ENCODE data around the gene GRM1.

DNA sequence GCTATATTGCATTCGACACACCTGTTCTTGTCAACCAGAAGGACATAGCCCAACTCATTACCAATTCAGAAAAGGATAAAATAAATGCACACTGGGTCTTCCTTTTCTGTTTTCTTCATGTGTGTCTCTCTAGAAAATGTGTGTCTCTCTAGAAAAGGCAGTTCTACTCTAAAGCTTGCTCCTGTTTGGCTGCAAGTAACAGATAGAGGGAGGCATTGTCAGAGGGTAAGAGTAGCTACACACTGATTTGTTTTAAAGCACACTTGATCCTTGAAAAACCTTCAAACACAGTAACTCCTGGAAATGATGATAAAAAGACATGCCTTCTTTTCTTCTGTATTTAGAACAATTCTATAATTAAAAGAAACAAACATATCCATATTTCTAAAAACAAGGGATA is 21.3 kb downstream of the GRM1 start:
- TF ChIP-seq, protein P1, sequence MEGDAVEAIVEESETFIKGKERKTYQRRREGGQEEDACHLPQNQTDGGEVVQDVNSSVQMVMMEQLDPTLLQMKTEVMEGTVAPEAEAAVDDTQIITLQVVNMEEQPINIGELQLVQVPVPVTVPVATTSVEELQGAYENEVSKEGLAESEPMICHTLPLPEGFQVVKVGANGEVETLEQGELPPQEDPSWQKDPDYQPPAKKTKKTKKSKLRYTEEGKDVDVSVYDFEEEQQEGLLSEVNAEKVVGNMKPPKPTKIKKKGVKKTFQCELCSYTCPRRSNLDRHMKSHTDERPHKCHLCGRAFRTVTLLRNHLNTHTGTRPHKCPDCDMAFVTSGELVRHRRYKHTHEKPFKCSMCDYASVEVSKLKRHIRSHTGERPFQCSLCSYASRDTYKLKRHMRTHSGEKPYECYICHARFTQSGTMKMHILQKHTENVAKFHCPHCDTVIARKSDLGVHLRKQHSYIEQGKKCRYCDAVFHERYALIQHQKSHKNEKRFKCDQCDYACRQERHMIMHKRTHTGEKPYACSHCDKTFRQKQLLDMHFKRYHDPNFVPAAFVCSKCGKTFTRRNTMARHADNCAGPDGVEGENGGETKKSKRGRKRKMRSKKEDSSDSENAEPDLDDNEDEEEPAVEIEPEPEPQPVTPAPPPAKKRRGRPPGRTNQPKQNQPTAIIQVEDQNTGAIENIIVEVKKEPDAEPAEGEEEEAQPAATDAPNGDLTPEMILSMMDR (conservative IDR thresholded peaks at IDR 0.05 in 1 of 2, IDR thresholded peaks at IDR 0.05 in 1 of 2; ENCODE audit: low read depth in 1 of 2, low read length in 2 of 2) = no peak
- no peak for TF ChIP-seq EZH2 (IDR thresholded peaks at IDR 0.05; ENCODE audit: low read length, missing control alignments)
